ENCODE results near the gene ITIH2. TPM values are rescaled to one million over a fixed set of nuclear protein-coding genes. Genes with fewer than 3 reads are reported as not detected.

Gene ITIH2
- total and polyA plus RNA-seq, 2 of the 8 experiments (the other 6 are each of a cell fraction or from before 2014, with no cell fraction given): not detected

- no peak for TF ChIP-seq SIRT6 (IDR thresholded peaks at IDR 0.05; ENCODE audit: low read length)
- TF ChIP-seq BRCA1 (IDR thresholded peaks at IDR 0.05; ENCODE audit: low read depth, low read length): no peak
- no peak for TF ChIP-seq SP4 (IDR thresholded peaks at IDR 0.05; ENCODE audit: low read length)
These were observed 49.1 kb downstream of the ITIH2 start (continued) for GRCh38 chr10:7752251-7752650.

Data from H1 (cell line).